Occipital lobe (tissue), 2 donors: Measurements from ENCODE around the gene THEMIS. TPM values are rescaled to one million over a fixed set of nuclear protein-coding genes. Genes with fewer than 3 reads are reported as not detected.
"Not testable (repeated sequence)": the region's sequence is repeated elsewhere in the genome, so short reads cannot be mapped to it uniquely, and the experiment has no call there.

ENCODE experiments used
- DNase-seq: peaks from one replicate; lab custom pipeline; 2025; lab: John Stamatoyannopoulos, UW
- total RNA-seq: library from RNA; depleted of rRNA; stranded (reverse); fragments of >200 nt; gene quantifications from one replicate; pipeline ENCODE4 v1.2.3, GENCODE V29; 2014

The THEMIS gene
- total RNA-seq, 1 donor from 2014 or later = 0.62 TPM

DNA sequence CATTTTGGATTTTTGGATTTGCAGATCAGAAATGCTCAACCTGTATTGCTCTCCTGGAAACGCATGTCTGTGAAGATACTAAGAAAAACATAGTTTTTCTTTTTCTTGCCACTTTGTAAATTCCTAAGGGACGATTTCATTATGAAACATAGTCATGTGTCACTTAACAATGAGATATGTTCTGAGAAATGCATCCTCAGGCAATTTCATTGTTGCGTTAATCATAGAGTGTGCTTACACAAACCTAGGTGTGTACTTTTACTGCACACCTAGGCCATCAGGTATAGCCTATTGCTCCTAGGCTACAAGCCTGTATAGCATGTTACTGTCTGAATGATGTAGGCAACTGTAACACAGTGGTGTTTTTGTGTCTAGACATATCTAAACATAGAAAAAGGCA is 13.4 kb upstream of the THEMIS start:
- DNase-seq = no peak

DNA sequence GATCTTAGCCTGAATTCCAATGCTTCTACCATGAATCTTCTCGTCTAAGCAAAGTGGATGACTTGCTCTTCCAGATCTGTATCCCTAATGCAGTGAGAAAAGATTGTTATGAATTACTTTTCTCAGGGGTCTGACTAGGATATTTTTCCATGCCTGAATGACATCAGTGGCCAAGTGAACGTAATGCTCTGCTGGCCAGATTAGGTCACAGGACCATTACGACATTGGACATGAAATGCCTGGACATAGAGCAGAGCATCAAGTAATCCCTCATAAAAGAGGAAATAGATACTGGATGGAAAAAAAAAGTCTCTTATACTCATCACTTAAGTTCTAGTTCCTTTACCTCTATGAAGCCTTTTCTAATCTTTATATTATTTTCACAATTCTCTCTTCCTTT is 12.1 kb upstream of the THEMIS start:
- DNase-seq = no peak

GRCh38 chr6:127907960-127908640 is 7.2 kb upstream of the THEMIS start:
- DNase-seq = no peak

DNA sequence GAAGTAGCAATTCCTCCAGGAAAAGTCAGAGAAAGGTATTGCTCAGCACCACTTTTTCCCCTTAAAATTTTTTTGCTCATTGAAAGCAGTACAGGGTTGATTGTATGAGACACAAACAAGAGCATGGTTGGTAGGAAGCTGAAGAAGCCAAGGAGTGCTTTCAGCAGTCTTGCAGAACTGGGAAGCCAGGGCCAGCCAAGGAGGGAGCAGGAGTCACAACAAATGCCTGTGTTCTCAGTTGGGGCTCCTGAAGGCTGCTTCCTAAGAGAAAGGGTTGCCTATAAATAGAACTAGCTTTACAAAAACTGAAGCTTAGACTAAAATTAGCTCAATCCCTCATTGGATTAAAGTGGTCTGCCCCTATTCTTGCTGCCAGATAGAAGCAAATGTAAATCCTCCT is 3.3 kb upstream of the THEMIS start:
- DNase-seq = no peak

GRCh38 chr6:127902933-127903332 is 2.1 kb upstream of the THEMIS start:
- DNase-seq = no peak

- DNase-seq = no peak
Observed at GRCh38 chr6:127897484-127897883, 3.4 kb downstream of the THEMIS start.

DNA sequence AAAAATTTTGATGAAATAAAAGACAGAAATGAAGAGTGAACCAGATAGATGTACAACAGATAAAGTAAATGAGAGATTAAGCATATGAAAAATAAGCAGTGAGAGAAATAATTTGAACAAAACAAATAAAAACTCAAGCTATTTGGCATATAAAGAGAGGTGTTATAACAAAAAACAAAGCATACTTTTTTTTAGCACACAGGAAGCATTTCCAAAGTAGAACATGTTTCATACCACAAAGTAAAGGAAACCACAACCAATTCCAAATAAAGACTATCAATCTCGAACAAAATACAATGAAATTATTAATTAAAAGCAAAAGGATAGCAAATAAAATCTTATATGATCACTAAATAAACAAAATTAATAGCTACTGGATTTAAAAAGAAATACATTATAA is 6.8 kb downstream of the THEMIS start:
- DNase-seq = no peak

DNA sequence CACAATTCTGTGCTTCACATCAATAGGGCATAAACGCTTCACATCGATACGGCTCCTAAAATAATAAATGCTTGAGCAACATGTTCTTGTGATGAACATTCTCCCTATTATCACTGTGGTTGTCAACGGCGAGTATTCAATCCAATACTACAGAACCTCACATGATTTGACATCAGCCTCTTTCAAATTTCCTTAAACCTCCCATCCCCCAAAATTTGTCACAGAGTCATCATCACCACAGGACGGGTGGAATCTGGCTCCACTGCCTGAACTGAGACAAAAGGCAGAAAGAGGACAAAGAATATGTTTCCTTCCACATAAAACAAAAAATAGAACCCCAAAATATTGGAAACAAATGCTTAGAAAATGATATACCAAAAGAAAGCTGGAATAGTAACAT is 7.3 kb downstream of the THEMIS start:
- DNase-seq = no peak

- no peak for DNase-seq
Observed at GRCh38 chr6:127891731-127892326, 9.0 kb downstream of the THEMIS start.

DNA sequence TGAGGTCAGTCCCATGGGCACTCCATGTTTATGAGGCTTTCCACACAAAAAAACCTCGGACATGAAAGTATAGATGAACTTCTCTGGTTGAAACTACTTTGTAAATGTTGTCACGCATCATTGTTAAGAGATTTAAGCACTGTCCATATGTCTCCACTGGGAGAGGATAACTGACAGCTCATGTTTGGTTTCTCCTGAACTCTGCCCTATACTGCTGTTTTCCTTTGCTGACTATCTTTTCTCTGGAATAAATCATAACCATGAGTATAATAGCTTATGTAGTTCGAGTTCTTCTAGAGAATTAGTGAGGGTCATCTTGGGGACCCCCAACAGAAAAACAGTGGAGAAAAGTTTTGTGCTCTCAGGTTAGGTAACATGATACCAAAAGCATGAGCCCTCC is 14.3 kb downstream of the THEMIS start:
- DNase-seq = no peak

GRCh38 chr6:127884134-127884533 is 16.7 kb downstream of the THEMIS start:
- no peak for DNase-seq

DNA sequence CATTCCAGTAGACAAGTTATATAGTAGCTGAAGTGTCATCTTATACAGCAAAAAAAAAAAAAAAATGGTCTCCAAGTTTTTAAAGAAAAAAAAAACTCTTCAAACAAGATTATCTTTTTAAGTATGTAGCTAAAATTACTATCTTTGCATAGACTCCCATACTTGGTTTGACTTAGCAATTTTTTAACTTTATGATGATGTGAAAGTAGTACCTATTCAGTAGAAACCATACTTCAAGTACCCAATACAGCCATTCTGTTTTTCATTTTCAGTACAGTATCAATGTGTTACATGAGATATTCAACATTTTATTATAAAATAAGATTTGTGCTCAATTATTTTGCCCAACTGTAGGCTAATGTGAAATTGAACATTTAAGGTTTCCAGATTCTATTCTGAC is 18.9 kb downstream of the THEMIS start:
- DNase-seq = not testable (repeated sequence)

GRCh38 chr6:127880429-127880828 is 20.4 kb downstream of the THEMIS start:
- DNase-seq = no peak

GRCh38 chr6:127879685-127880084 is 21.2 kb downstream of the THEMIS start:
- no peak for DNase-seq

GRCh38 chr6:127878115-127878514 is 22.7 kb downstream of the THEMIS start:
- DNase-seq = no peak

DNA sequence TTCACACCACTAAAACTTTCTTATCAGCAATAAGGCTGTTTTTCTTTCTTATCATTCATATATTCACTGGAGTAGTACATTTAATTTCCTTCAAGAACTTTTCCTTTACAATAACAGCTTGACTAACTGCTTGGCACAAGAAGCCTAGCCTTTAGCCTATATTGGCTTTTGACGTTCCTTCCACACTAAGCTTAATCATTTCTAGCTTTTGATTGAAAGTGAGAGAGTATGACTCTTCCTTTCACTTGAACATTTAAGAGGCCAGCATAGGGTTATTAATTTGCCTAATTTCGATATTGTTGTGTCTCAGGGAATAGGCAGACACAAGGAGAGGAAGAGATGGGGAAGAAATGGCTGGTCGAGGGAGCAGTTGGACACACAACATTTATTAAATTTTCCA is 23.6 kb downstream of the THEMIS start:
- no peak for DNase-seq

DNA sequence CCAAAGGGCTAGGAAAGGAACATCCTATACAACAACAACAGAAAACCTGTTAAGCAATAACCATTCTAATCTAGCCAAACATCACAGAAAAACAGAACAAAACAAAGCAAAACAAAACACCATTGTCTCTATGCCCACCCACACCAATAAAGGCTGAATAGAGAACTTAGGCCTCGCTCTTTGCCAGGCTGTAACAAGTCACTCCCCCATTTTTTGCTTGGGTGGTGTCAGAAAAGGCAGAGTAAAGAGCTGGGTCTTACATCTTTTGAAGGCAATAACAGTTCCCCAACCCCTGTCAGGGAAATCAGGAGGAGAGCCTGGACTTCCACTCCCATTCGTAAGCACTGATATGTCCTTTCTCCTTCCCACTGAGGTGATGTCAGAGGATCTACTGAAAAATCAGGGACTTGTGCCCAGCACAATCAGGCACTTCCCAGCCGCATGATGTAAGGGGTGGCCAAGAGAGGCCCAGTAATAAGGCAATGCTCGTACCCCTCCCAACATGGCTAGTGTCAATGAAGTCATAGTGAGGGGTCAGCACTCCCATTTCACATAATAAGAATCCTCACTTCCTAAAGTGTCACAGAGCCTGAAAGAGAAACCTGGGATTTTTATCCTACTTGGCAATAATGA is 31.0 kb downstream of the THEMIS start:
- peak; percentile 15 for DNase-seq

DNA sequence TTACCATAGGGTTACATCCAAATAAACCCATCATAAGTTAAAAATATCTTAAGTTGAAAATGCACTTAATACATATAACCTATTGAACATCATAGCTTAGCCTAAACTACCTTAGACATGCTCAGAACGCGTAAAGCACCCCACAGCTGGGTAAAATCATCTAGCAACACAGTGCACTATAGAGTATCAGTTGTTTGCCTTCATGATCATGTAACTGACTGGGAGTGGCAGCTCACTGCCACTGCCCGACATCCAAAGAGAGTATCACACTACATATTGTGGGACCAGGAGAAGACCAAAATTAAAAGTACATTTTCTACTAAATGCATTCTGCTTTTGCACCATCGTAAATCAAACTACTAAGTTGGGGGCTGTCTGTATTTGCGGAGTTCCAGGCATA is 31.7 kb downstream of the THEMIS start:
- DNase-seq = no peak

DNA sequence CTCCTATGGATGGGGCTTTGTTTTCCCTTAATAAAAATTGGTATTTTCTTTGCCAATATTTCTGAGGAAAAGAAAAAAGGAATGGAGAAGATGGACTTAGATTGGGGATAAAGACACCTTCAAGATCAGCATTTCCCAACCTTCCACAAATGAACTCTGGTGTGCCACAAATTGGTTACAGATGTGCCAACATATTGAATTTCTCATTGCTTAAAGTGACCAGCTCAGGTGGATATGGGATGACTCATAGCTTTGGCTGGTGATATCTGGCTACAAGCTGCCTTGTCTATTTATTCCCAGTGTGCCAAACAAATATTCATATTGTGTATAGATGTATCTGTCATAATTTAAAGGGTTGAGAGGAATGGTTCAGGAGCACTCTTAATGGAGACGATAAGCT is 32.5 kb downstream of the THEMIS start:
- DNase-seq = no peak

- no peak for DNase-seq
Observed at GRCh38 chr6:127866766-127867165, 34.1 kb downstream of the THEMIS start.

- no peak for DNase-seq
Observed at GRCh38 chr6:127865108-127865507, 35.8 kb downstream of the THEMIS start.

GRCh38 chr6:127864701-127865100 is 36.2 kb downstream of the THEMIS start:
- no peak for DNase-seq

DNA sequence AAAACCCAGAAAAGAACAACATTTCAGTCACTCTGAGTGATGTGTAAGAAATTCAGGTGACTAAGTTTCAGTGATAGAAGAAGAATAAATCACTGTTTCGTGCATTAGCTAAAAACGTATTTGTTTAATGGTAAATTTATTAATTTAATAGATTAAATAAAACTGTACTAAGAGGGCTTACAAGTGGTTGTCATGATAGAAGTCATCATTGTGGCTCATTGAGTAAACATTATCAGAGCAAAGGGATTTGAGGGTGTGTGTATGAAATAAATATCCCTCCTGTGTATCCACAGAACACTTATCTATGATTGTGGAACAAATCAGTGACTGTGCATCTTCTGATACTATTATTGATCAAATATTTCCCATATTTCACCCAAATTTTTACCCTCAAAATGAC is 40.1 kb downstream of the THEMIS start:
- DNase-seq = no peak
